Right lobe of liver (tissue), 6 donors: ENCODE results near the gene LRRC38. TPM values are rescaled to one million over a fixed set of nuclear protein-coding genes. Genes with fewer than 3 reads are reported as not detected.
"Not testable (repeated sequence)": the region's sequence is repeated elsewhere in the genome, so short reads cannot be mapped to it uniquely, and the experiment has no call there.

ENCODE experiments used
- ATAC-seq, 4 donors: fragments of 200-7000 bp; cut with Tn5 transposase; one replicate each; pipeline ENCODE4 v1.9.1; 2020; ENCODE audit warnings: mild to moderate bottlenecking in 4 of 4, moderate library complexity in 4 of 4
- DNase-seq, 3 donors: peaks; one replicate each; pipeline ENCODE4 v3.0.0-alpha.2; 2020
- H3K27ac ChIP-seq, 3 donors: fragments of 200-600 bp; one replicate each; pipeline ENCODE4 v1.8.0; 2022
- H3K27me3 ChIP-seq, 2 donors: fragments of 200-600 bp; one replicate each; pipeline ENCODE4 v1.8.0; 2022
- H3K36me3 ChIP-seq, 4 donors: fragments of 200-600 bp; sonication (generic) in 1 of 4; one replicate each; pipeline versions ENCODE4 v1.5.1 to v1.8.0; 2017 to 2022; ENCODE audit warnings: control low read depth in 1 of 4
- H3K4me1 ChIP-seq, 4 donors: fragments of 200-600 bp; sonication (generic) in 1 of 4; one replicate each; pipeline versions ENCODE4 v1.5.1 to v1.8.0; 2017 to 2022; ENCODE audit warnings: control low read depth in 1 of 4
- H3K4me3 ChIP-seq, 3 donors: fragments of 200-600 bp; one replicate each; pipeline ENCODE4 v1.8.0; 2022
- H3K9me3 ChIP-seq, 4 donors: fragments of 200-600 bp; sonication (generic) in 1 of 4; one replicate each; pipeline versions ENCODE4 v1.5.1 to v1.8.0; 2017 to 2022; ENCODE audit warnings: control low read depth in 1 of 4
- POLR2A ChIP-seq: fragments of 450-650 bp; IDR thresholded peaks from one replicate; pipeline ENCODE4 v1.6.1; 2017; ENCODE audit warnings: antibody characterized with exemption, mild to moderate bottlenecking
- WGBS: methylation state at CpG from one replicate; pipeline ENCODE4 v1.1.6; 2018; ENCODE audit warnings: low coverage, low lambda C conversion rate; ENCODE audit not compliant: insufficient coverage; ENCODE audit errors: missing lambda C conversion rate; 5-methylcytosine and 5-hydroxymethylcytosine counted together
- intact Hi-C, 2 donors: fragments of 100-400 bp; cut with DNase I; formaldehyde crosslinking; loops; one replicate each; pipeline versions ENCODE4 v1.11.2 to v1.14.1; 2022
- long read RNA-seq: library from polyadenylated mRNA; unstranded; transcript quantifications from one replicate; pipeline ENCODE4 v2.0.0, GENCODE V29; 2019
- total RNA-seq, 6 experiments: library from RNA; depleted of rRNA in 2 of 6; stranded (reverse); fragments of >200 nt in 2 of 6; fragmentation: NEBNext Ultra II Directional in 3 of 6; extraction: Animal tissue kit (Norgen Biotek cat#: 25700) in 3 of 6; gene quantifications; one replicate each; pipeline versions ENCODE4 v1.1.0 to v1.2.4, GENCODE V29; 2016 to 2023
- TF ChIP-seq, protein P1 (sequence below), 4 donors: fragments of 200-600 bp in 3 of 4; fragments of 450-650 bp in 1 of 4; IDR thresholded peaks; one replicate each; pipeline versions ENCODE4 v1.5.1 to v1.8.0; 2016 to 2022; ENCODE audit warnings: antibody characterized with exemption in 4 of 4, mild to moderate bottlenecking in 2 of 4
- donor health status: DM: no; HTN: yes; CAD: no.
- donor health status: DM: no; HTN: no; CAD: no.
- donor health status: DM: no; HTN: no; CAD: no.
- donor health status: DM: no; HTN: yes; CAD: no.
- donor health status: DM: no; HTN: yes; CAD: no.

LRRC38 gene, protein sequence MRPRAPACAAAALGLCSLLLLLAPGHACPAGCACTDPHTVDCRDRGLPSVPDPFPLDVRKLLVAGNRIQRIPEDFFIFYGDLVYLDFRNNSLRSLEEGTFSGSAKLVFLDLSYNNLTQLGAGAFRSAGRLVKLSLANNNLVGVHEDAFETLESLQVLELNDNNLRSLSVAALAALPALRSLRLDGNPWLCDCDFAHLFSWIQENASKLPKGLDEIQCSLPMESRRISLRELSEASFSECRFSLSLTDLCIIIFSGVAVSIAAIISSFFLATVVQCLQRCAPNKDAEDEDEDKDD
- not detected for total RNA-seq
- long read RNA-seq = 0 reads

DNA sequence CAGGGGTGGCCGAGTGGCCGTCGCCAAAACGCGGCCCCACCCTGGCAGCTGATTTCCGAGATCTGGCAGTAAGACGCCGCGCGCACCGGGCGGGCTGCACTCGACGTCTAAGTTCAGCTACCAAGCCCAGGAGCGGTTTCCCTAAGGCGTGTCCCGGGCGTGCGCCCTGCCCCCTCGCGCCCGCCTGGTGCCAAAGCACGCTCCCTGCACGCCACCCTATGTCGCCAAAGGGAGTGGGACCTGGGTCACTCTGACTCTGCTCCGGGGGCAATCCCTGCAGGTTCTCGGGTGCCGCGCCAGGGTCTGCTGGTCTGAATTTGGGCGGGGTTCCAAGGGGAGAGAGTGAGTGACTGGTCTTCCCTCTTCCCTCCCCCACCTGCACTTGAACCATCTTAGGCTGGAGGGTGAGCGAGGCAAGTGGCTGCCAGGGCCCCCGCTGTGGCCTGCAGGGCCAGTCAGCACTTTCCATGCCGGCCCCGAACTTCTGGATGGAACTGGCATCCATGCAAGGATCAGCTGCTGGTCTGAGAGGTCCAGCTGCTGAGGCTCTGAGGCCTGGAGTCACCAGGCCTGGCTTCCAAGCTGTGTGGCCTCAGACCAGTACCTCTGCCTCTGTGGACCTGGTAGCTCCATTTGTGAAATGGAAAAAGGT lies at the start of gene LRRC38:
Gene LRRC38, minus strand, starts transcription at position 109 of the 652 bp plus-strand sequence. CDS start 410 bp downstream, outside the sequence.
- no peak within 1 kb of the TSS for H3K4me3 ChIP-seq
- ATAC-seq (no peak), DNase-seq (no peak)
- no peak for TF ChIP-seq POLR2A
- TF ChIP-seq, protein P1, sequence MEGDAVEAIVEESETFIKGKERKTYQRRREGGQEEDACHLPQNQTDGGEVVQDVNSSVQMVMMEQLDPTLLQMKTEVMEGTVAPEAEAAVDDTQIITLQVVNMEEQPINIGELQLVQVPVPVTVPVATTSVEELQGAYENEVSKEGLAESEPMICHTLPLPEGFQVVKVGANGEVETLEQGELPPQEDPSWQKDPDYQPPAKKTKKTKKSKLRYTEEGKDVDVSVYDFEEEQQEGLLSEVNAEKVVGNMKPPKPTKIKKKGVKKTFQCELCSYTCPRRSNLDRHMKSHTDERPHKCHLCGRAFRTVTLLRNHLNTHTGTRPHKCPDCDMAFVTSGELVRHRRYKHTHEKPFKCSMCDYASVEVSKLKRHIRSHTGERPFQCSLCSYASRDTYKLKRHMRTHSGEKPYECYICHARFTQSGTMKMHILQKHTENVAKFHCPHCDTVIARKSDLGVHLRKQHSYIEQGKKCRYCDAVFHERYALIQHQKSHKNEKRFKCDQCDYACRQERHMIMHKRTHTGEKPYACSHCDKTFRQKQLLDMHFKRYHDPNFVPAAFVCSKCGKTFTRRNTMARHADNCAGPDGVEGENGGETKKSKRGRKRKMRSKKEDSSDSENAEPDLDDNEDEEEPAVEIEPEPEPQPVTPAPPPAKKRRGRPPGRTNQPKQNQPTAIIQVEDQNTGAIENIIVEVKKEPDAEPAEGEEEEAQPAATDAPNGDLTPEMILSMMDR (IDR thresholded peaks at IDR 0.05) = no peak
- intact Hi-C loops = no loop called here
- H3K9me3 ChIP-seq = no peaks in the 10 kb centered on the region
- no peaks in the 10 kb centered on the region for H3K36me3 ChIP-seq
- no peak within 1 kb of the TSS for H3K27ac ChIP-seq
- WGBS = no CpG with 5 or more reads among the region's 34 CpGs
- no peaks in the 10 kb centered on the region for H3K27me3 ChIP-seq
- H3K4me1 ChIP-seq = no peaks in the 10 kb centered on the region

GRCh38 chr1:13562981-13563380 lies 49.2 kb upstream of the LRRC38 start:
- H3K4me3 ChIP-seq, H3K9me3 ChIP-seq, intact Hi-C loops, H3K4me1 ChIP-seq, H3K36me3 ChIP-seq, H3K27me3 ChIP-seq, H3K27ac ChIP-seq, DNase-seq, ATAC-seq: not testable (repeated sequence)
- WGBS = 80% methylated on average over 10 of the region's 11 CpGs

- Histone ChIP-seq H3K36me3 (no peaks in the 10 kb centered on the region), H3K9me3 (no peaks in the 10 kb centered on the region), H3K27me3 (no peaks in the 10 kb centered on the region), H3K27ac (no peak overlapping the region), H3K4me1 (no peaks in the 10 kb centered on the region), H3K4me3 (no peak overlapping the region)
- intact Hi-C loops = no loop called here
- DNase-seq (no peak), ATAC-seq (no peak)
- 49% methylated on average over 3 of the region's 6 CpGs for WGBS
- TF ChIP-seq, protein P1 (IDR thresholded peaks at IDR 0.05) = no peak
- no peak for TF ChIP-seq POLR2A
These were observed 46.7 kb upstream of the LRRC38 start for GRCh38 chr1:13560541-13560940.

- Histone ChIP-seq H3K4me1 (no peaks in the 10 kb centered on the region), H3K36me3 (no peaks in the 10 kb centered on the region), H3K4me3 (no peak overlapping the region), H3K9me3 (no peaks in the 10 kb centered on the region), H3K27ac (no peak overlapping the region), H3K27me3 (no peaks in the 10 kb centered on the region)
- intact Hi-C loops = no loop called here
- DNase-seq (no peak), ATAC-seq (no peak)
- 51% methylated on average over 6 of the region's 6 CpGs for WGBS
- no peak for TF ChIP-seq POLR2A
- TF ChIP-seq, protein P1 (IDR thresholded peaks at IDR 0.05) = no peak
These were observed 42.5 kb upstream of the LRRC38 start for GRCh38 chr1:13556224-13556764.

DNA sequence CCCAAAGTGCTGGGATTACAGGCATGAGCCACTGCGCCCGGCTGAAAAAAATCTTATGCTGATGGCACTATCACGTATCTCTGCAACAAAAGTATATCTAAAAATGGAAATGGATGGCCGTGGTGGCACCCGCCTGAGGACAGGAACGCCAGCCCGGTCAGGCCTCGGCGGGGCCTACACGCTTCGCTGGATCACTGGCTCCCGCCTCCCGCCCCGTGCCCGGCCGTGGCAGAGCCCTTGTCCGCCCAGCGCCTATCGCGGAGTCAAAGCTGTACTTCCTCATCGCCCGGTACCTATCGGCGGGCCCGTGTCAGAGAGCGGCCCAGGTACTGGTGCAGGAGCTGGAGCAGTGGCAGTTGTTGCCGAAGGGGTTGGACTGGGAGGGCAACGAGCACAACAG lies 41.0 kb upstream of the LRRC38 start:
- Histone ChIP-seq H3K9me3 (no peaks in the 10 kb centered on the region), H3K36me3 (no peaks in the 10 kb centered on the region), H3K4me3 (no peak overlapping the region), H3K4me1 (no peaks in the 10 kb centered on the region), H3K27ac (no peak overlapping the region), H3K27me3 (no peaks in the 10 kb centered on the region)
- TF ChIP-seq, protein P1 (IDR thresholded peaks at IDR 0.05) = no peak
- TF ChIP-seq POLR2A = no peak
- intact Hi-C loops = no loop called here
- ATAC-seq (no peak), DNase-seq (no peak)
- 91% methylated on average over 16 of the region's 28 CpGs for WGBS
